SJSA1 (cell line): Measurements from ENCODE around the gene TUBGCP5. TPM values are rescaled to one million over a fixed set of nuclear protein-coding genes. Genes with fewer than 3 reads are reported as not detected.
"Not testable (repeated sequence)": the region's sequence is repeated elsewhere in the genome, so short reads cannot be mapped to it uniquely, and the experiment has no call there.

Experiments used
- DNase-seq, 2 experiments: peaks; one replicate each; pipeline ENCODE4 v3.0.0-alpha.2; 2015 to 2020; ENCODE audit warnings: low spot score in 2 of 2, low read depth in 1 of 2
- H3K27ac ChIP-seq: fragments of 250-450 bp; sonication (Bioruptor Pico); 2 replicates; pipeline ENCODE4 v1.5.1; 2020; ENCODE audit warnings: mild to moderate bottlenecking, moderate library complexity
- H3K27me3 ChIP-seq: fragments of 250-450 bp; sonication (Bioruptor Pico); replicated peaks from 2 replicates; pipeline ENCODE4 v1.5.1; 2020; ENCODE audit warnings: mild to moderate bottlenecking, moderate library complexity
- H3K36me3 ChIP-seq: fragments of 250-450 bp; sonication (Bioruptor Pico); 2 replicates; pipeline ENCODE4 v1.5.1; 2020; ENCODE audit warnings: mild to moderate bottlenecking
- H3K4me1 ChIP-seq: fragments of 250-450 bp; sonication (Bioruptor Pico); replicated peaks from 2 replicates; pipeline ENCODE4 v1.6.1; 2021; ENCODE audit warnings: mild to moderate bottlenecking
- H3K4me3 ChIP-seq: fragments of 250-450 bp; sonication (Bioruptor Pico); 2 replicates; pipeline ENCODE4 v1.5.1; 2020; ENCODE audit warnings: mild to moderate bottlenecking
- H3K9me3 ChIP-seq: fragments of 250-450 bp; sonication (Bioruptor Pico); replicated peaks from 2 replicates; pipeline ENCODE4 v1.5.1; 2020; ENCODE audit warnings: mild to moderate bottlenecking
- total RNA-seq: library from RNA; depleted of rRNA; stranded (reverse); fragments of >200 nt; shearing (Covaris generic); gene quantifications from 2 replicates; pipeline ENCODE4 v1.2.3, GENCODE V29; 2014; rRNA removed

The TUBGCP5 gene
- 21.2 and 42.3 TPM in 2 replicates for total RNA-seq

DNA sequence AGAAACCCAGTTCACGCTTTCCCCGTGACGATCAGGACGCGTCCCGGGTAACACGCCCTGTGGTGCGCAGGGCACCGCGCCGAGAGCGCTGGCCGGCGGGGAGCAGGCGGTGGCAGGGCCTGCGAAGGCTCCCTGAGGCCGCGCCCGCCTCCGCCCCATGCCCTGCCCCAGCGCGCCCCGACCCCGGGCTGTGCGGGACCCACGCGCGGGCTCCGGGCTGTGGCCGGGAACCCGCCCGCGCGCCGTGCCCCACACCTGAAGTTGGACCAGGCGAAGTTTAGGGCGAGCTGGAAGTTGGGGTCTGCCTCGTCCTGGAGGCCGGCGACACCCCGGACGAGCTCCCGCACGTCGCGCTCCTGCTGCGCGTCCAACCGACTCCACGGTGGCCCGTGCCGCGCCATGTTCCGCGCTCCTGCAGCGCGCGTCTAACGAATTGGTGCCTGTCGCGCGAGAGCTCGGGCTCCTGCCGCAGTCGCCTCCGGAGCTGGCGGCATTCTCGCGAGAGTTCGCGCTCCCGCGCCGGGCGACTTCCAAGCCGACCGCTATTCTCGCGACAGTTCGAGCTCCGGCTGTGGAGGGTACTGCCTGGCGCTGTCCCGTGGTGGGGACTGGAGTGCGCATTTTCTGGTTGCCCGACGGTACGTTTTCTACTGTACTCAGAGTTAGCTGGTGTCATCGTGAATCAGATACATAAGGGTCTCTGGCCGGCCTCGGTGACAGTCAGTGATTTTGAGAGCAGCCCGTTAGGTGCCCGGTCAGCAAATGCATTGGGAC, at the start of gene TUBGCP5:
Gene TUBGCP5 (minus strand): TSS at position 427 of the 774 bp plus-strand sequence. CDS start 26 bp downstream, at position 401.
- H3K4me3 ChIP-seq = peak within 1 kb of the TSS; percentile 94
- H3K27me3 ChIP-seq = no peaks in the 10 kb centered on the region
- no peaks in the 10 kb centered on the region for H3K9me3 ChIP-seq
- H3K4me1 ChIP-seq = peaks cover 8% of the 10 kb centered on the region
- DNase-seq = peak; percentile 94 to 99
- peaks cover 40% of the 10 kb centered on the region for H3K36me3 ChIP-seq
- peak within 1 kb of the TSS; percentile 57 for H3K27ac ChIP-seq

DNA sequence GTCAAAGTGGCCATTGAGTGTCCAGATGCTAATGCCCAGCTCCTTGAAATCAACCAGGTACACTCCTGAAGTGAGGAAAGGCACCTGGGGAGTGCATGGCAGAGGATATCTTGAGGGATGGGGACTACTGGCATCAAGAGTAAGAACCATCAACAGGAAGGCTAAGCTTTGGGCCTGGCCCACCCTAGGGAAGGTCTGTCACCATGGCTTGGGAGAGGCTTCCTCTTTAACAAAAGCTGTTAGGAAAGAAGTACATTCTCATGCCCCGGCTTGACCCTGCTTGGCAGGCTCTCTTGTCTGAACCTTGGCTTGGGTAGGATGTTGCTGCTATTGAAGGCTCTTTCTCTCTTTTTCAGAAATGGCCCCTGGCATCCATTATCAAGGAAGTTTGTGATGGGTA, 43.7 kb upstream of the TUBGCP5 start:
- no peak for DNase-seq

DNA sequence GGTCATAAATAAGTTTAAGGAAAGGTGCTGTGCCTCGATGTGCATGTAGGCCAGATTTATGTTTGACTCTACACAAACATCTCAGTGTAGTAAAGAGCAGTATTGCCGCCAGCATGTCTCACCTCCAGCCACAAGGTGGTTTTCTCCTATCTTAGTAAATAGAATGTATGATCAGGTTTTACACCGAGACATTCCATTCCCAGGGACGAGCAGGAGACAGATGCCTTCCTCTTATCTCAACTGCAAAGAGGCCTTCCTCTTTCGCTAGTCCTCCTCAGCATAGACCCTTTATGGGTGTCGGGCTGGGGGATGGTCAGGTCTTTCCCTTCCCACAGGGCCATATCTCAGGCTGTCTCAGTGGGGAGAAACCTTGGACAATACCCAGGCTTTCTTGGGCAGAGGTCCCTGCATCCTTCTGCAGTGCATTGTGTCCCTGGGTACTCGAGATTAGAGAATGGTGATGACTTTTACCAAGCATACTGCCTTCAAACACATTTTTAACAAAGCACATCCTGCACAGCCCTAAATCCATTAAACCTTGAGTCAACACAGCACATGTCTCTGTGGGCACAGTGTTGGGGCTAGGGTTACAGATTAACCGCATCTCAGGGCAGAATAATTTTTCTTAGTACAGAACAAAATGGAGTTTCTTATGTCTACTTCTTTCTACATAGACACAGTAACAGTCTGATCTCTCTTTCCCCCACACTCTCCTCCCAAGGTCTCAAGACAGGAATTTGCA, 42.8 kb upstream of the TUBGCP5 start:
- H3K9me3 ChIP-seq, H3K36me3 ChIP-seq, H3K4me3 ChIP-seq, H3K4me1 ChIP-seq, DNase-seq, H3K27ac ChIP-seq, H3K27me3 ChIP-seq: not testable (repeated sequence)

More for the DNA sequence above, 43.7 kb upstream of the TUBGCP5 start:
- Histone ChIP-seq H3K36me3 (no peaks in the 10 kb centered on the region), H3K4me3 (no peak overlapping the region), H3K27ac (no peak overlapping the region), H3K27me3 (no peaks in the 10 kb centered on the region; the same call in 1 of the 2 replicates), H3K9me3 (no peaks in the 10 kb centered on the region), H3K4me1 (no peaks in the 10 kb centered on the region)

DNA sequence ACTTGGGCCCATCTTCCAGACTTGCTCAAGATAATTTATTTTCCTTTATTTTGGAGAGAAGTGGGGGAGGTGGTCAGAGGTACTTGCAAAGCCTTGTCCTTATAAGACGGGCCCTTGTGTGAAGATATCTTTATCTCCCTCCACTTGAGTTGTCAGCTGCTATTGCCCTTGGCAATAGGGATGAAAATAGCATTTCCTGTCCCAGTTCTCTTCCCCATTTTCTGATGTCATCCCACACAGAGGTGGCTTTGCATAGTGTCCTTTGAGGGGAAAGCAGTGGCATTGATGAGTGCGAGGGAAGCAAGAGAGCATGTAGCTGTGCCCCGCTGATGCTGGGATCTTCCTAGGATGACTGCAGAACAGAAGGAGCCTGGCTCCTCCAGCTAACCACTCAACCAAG, 41.9 kb upstream of the TUBGCP5 start:
- H3K4me1 ChIP-seq = no peaks in the 10 kb centered on the region
- H3K4me3 ChIP-seq = no peak overlapping the region
- no peaks in the 10 kb centered on the region for H3K27me3 ChIP-seq
- H3K27ac ChIP-seq = no peak overlapping the region
- no peaks in the 10 kb centered on the region for H3K36me3 ChIP-seq
- no peak for DNase-seq
- H3K9me3 ChIP-seq = no peaks in the 10 kb centered on the region

DNA sequence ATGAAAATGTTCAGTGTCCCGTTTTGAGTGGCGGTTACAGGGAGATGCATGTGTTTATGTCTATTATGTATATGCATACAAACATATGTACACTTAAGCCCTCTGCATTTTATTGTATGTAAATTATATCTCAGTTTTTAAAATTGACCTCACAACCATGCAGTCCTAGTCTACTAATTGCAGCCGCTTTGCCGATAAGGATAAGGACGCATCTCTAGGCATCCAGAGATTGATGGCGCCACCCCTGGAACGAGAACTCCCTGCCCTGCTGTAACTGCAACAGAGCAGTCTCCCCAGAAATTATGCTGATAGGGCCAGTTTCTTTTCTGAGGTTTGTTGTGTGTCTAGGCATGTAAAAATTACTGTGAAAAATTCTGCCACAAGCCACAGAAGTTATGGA, 40.4 kb upstream of the TUBGCP5 start:
- H3K4me1 ChIP-seq = no peaks in the 10 kb centered on the region
- H3K27me3 ChIP-seq = peaks cover under 1% of the 10 kb centered on the region; the same call in 1 of the 2 replicates
- H3K27ac ChIP-seq = no peak overlapping the region

DNA sequence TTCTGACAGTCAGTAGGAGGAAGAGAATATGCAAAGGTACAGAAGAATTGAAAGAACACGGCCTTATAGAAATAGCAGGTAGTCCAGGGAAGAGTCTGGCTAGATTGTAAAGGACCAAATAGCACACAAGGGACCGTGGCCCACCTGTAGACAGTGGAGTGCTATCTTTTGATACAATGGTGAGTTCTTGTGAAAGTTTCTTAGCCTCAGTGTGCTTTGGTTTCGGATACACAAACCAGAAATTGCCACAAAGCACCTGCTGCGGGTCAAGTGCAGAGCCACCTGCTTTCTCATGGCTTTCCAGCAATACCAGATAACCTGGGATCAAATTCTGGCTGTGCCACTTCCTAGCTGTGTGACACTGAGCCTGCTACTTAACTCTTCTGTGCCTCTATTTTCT, 36.6 kb upstream of the TUBGCP5 start:
- Histone ChIP-seq H3K36me3 (no peaks in the 10 kb centered on the region), H3K4me1 (peaks cover 7% of the 10 kb centered on the region), H3K27me3 (peaks cover 13% of the 10 kb centered on the region), H3K9me3 (no peaks in the 10 kb centered on the region), H3K27ac (no peak overlapping the region), H3K4me3 (no peak overlapping the region)
- no peak for DNase-seq

More for the DNA sequence above, 40.4 kb upstream of the TUBGCP5 start:
- no peaks in the 10 kb centered on the region for H3K9me3 ChIP-seq
- H3K4me3 ChIP-seq = no peak overlapping the region
- H3K36me3 ChIP-seq = no peaks in the 10 kb centered on the region
- DNase-seq = no peak

DNA sequence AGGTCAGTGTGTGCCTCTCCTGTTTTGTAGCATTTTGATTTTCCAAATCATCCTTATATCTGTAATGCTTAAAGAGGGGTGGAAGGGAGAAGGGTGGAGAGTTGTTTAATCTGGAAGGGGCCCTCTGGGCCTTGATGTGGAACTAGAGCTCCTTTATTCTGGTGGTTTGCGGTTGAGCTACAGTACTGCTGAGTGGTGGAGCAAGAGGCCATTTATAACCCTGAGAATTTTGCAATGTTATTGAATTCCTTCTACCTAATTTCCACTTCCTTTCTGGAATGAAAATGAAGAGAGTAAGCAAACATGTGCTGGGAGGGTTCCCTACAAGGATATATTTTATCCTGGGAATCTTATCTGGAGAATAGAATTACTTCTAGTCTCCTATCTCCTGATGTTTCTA, 35.3 kb upstream of the TUBGCP5 start:
- peaks cover 13% of the 10 kb centered on the region for H3K27me3 ChIP-seq
- H3K27ac ChIP-seq = no peak overlapping the region
- no peaks in the 10 kb centered on the region for H3K9me3 ChIP-seq
- H3K4me1 ChIP-seq = peaks cover 12% of the 10 kb centered on the region
- H3K4me3 ChIP-seq = no peak overlapping the region
- peak in 1 of 2 experiments; percentile 31 for DNase-seq
- no peaks in the 10 kb centered on the region for H3K36me3 ChIP-seq

DNA sequence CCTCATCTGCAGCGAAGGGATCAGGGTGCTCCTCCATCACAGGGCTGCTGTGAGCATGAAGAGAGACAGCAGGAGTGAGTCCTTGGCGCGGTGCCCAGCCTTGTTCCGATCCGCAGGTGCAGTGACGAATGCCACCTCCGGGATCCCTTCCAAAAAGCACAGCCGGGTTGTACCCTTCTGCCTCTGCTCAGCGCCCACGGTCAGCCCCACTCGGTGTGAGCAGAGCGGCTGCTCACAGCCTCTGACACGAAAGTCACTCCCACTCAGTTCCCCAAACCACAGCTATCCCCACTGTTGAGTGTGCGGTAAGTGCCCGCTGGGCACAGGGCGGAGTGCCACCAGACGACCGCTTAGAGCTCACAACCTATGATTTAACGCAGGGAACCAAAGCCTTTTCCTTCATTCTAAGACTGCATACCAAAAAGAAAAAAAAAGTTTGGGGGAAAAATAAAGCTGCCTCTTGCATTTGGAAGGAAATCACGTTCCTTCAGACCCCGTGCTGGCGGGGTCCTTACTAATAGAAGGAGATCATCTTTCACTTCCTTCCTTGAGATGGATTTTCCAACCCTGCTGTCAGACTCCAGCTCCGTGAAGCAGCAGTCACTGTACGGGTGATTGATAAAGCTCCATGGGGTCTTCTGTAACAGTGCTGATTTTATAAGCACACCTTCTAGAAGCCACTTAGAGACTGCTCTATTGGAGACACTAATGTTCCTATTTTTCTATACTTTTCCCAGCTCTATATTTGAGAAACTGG, 34.7 kb upstream of the TUBGCP5 start:
- peaks cover 15% of the 10 kb centered on the region for H3K4me1 ChIP-seq
- no peaks in the 10 kb centered on the region for H3K9me3 ChIP-seq
- no peak overlapping the region for H3K4me3 ChIP-seq
- H3K36me3 ChIP-seq = no peaks in the 10 kb centered on the region
- peak in 1 of 2 experiments; percentile 10 for DNase-seq
- H3K27me3 ChIP-seq = peaks cover 13% of the 10 kb centered on the region
- no peak overlapping the region for H3K27ac ChIP-seq

DNA sequence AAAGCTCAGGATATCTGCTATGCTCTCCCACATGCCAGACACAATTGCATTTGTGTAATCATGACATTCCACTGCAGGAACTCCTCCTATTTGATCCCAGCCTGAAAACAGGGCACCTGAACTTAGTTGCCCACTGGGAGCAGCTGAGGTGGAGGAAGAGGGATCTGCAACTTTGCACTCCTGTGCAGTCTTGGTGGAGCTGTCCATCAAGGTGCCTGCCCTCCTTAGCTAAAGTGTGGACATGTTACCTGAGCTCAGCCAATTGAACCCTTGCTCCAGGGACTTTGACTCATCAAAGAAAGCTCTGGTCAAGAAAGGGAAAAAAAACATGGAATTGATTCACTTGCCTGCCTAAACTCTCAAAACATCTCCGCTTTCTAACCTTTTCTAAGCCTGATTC, 33.3 kb upstream of the TUBGCP5 start:
- no peaks in the 10 kb centered on the region for H3K36me3 ChIP-seq
- no peak for DNase-seq
- no peak overlapping the region for H3K27ac ChIP-seq
- peaks cover 16% of the 10 kb centered on the region for H3K4me1 ChIP-seq
- no peak overlapping the region for H3K4me3 ChIP-seq
- H3K27me3 ChIP-seq = peaks cover 13% of the 10 kb centered on the region
- no peaks in the 10 kb centered on the region; the same call in 1 of the 2 replicates for H3K9me3 ChIP-seq

DNA sequence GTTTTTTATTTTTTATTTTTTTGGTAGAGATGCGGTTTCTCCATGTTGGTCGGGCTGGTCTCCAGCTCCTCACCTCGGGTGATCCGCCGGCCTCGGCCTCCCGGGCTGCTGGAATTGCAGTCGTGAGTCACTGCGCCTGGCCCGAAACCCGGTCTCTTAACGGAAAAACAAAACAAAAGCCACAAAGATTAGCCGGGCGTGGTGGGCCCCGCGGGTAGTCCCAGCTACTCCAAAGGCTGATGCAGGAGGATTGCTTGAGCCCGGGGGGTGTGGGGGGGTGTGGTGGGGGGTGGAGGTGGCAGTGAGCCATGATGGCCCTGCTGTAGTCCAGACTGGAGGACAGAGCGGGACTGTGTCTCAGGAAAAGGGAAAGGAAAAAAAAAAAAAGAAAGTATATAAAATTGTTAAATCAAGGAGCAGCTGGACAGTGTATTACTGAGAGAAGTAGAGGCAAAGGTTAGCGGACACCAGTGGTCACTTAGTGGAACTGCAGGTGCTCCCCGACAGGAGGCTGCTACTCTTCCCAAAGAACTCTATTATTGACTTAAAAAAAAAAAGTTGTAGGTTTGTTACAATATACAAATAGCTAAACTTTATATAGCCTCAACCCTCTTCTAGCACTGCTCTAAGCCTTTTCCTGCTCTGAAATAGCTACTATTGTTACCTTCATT, 30.3 kb upstream of the TUBGCP5 start:
- peak; percentile 78 to 91 for DNase-seq
- Histone ChIP-seq H3K27me3 (peaks cover 11% of the 10 kb centered on the region), H3K9me3 (no peaks in the 10 kb centered on the region; the same call in 1 of the 2 replicates), H3K27ac (peak overlapping the region; percentile 76), H3K4me3 (no peak overlapping the region), H3K36me3 (no peaks in the 10 kb centered on the region), H3K4me1 (peaks cover 16% of the 10 kb centered on the region)

DNA sequence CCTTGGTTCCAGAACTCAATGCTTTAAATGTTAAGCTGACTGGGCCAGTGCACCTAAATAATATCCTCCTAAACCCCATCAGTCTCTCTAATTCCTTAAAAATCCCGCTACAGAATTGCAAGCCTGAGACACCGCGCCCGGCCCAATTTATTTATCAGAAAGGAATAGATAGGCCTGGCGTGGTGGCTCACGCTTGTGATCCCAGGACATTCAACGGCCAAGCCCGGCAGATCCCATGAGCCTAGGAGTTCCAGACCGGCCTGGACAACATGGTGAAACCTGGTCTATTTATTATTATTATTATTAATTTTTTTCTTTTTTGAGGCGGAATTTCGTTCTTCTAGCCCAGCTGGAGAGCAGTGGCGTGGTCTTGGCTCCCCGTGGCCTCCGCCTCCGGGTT, 28.0 kb upstream of the TUBGCP5 start:
- H3K36me3 ChIP-seq = no peaks in the 10 kb centered on the region
- H3K4me3 ChIP-seq = no peak overlapping the region
- DNase-seq = no peak
- peaks cover 7% of the 10 kb centered on the region; the same call in 1 of the 2 replicates for H3K9me3 ChIP-seq
- H3K27ac ChIP-seq = no peak overlapping the region
- peaks cover 10% of the 10 kb centered on the region for H3K4me1 ChIP-seq
- no peaks in the 10 kb centered on the region for H3K27me3 ChIP-seq

DNA sequence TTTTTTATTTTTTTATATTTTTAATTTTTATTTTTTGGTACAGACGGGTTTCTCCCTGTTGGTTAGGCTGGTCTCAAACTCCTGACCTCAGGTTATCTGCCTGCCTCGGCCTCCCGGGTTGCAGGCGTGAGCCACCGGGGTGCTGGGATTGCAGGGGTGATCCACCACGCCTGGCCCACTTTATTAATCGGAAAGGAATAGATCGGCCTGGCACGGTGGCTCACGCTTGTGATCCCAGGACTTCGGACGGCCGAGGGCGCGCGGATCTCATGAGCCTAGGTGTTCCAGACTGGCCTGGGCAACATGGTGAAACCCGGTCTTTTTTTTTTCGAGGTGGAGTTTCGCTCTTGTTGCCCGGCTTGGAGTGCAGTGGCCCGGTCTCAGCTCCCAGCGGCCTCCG, 26.5 kb upstream of the TUBGCP5 start:
- Histone ChIP-seq H3K4me1 (peaks cover 10% of the 10 kb centered on the region), H3K27ac (no peak overlapping the region), H3K36me3 (no peaks in the 10 kb centered on the region), H3K9me3 (peaks cover 7% of the 10 kb centered on the region; the same call in 1 of the 2 replicates), H3K4me3 (no peak overlapping the region), H3K27me3 (no peaks in the 10 kb centered on the region)
- no peak for DNase-seq

DNA sequence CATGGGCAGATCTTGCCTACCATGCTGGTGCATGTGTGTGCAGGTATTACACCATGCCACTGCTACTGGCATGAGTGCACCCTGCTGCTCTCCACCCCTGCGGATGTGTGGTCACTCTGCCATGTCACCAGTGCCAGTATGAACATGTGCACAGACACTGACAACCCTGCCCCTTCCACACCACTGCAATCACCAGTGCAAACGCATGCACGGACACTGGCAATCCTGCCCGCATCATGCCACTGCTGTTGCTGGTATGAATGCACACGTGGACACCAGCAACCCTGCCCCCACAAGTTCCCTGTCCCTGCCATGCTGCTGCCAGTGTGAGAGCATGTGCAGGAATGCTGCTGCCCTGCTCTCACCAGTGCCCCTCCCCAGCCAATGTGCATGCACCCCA, 24.8 kb upstream of the TUBGCP5 start:
- Histone ChIP-seq H3K27ac (no peak overlapping the region), H3K4me3 (no peak overlapping the region), H3K36me3 (no peaks in the 10 kb centered on the region), H3K27me3 (no peaks in the 10 kb centered on the region), H3K4me1 (peaks cover 2% of the 10 kb centered on the region), H3K9me3 (peaks cover 7% of the 10 kb centered on the region; the same call in 1 of the 2 replicates)
- no peak for DNase-seq
